AG09319 (cell line): ENCODE results near the gene RPS2.

Experiments used
- DNase-seq: peaks from one replicate; pipeline ENCODE4 v3.0.0-alpha.2; 2010; ENCODE audit warnings: low read depth; ENCODE audit errors: extremely low read depth
- TF ChIP-seq, protein P1 (sequence below): IDR thresholded peaks from 2 replicates; pipeline ENCODE4 v1.5.1; 2011; ENCODE audit warnings: low read depth, mild to moderate bottlenecking, inconsistent platforms, low read length, moderate library complexity

Gene RPS2

DNA sequence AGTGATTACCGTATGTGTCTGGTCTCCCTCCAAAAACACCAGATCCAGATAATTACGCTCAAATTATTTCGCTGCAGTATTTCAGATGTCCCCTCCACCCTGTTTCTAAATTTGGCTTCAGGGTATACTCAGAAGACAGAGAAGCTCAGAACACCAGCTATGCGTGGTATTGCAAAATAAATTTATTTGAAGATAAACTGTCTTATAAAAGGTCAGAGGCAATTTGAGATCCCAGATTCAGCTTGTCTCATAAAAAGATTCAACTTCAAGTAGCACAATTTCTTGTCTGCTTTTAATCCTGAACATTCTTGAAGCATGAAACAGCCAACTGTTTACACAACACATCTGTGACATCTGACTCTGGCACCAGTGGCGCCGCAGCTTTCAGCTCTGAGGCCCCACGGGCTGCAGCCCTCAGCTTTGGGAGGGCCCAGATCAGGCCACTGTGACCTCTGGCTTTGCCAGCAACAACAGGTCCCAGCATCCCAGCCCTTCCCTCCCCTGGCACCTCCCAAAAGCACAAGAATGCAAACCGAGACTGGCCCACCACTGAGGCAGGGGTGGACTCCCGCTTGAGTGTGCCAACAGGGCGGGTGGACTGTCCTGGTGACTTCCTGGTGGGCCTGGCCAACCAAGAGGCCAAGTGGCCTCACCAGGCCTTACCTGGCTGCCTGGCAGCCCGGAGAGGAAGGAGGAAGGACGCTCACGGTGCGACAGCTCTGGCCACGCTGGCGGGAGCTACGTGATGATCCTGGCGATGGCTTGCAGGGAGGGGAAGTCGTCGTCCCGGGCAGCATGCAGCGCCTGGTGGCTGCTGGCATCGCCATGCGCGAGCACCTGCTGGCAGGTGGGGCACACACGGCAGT, 33.1 kb upstream of the RPS2 start:
- TF ChIP-seq, protein P1, sequence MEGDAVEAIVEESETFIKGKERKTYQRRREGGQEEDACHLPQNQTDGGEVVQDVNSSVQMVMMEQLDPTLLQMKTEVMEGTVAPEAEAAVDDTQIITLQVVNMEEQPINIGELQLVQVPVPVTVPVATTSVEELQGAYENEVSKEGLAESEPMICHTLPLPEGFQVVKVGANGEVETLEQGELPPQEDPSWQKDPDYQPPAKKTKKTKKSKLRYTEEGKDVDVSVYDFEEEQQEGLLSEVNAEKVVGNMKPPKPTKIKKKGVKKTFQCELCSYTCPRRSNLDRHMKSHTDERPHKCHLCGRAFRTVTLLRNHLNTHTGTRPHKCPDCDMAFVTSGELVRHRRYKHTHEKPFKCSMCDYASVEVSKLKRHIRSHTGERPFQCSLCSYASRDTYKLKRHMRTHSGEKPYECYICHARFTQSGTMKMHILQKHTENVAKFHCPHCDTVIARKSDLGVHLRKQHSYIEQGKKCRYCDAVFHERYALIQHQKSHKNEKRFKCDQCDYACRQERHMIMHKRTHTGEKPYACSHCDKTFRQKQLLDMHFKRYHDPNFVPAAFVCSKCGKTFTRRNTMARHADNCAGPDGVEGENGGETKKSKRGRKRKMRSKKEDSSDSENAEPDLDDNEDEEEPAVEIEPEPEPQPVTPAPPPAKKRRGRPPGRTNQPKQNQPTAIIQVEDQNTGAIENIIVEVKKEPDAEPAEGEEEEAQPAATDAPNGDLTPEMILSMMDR, result no peak
- DNase-seq, result peak; percentile 61

DNA sequence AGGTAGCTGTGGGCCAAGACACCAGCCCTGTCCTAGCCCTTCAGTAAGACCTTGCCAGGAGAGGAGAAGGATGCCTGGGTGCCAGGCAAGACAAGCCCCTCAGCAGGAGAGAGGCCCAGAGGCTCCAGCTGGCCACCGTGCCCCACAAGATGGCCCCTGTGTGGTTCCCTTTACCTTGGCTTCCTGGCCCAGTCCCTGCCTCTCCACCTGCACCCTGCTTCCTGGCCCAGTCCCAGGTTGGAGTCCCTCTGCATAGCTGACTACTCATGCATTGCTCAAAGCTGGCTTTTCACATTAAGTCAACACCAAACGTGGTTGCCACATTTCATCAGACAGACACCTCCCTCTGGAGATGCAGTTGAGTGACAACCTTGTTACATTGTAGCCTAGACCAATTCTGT, 29.1 kb upstream of the RPS2 start:
- TF ChIP-seq, protein P1, result no peak
- no peak for DNase-seq

GRCh38 chr16:1992704-1993317, 28.2 kb upstream of the RPS2 start:
- DNase-seq, result no peak

DNA sequence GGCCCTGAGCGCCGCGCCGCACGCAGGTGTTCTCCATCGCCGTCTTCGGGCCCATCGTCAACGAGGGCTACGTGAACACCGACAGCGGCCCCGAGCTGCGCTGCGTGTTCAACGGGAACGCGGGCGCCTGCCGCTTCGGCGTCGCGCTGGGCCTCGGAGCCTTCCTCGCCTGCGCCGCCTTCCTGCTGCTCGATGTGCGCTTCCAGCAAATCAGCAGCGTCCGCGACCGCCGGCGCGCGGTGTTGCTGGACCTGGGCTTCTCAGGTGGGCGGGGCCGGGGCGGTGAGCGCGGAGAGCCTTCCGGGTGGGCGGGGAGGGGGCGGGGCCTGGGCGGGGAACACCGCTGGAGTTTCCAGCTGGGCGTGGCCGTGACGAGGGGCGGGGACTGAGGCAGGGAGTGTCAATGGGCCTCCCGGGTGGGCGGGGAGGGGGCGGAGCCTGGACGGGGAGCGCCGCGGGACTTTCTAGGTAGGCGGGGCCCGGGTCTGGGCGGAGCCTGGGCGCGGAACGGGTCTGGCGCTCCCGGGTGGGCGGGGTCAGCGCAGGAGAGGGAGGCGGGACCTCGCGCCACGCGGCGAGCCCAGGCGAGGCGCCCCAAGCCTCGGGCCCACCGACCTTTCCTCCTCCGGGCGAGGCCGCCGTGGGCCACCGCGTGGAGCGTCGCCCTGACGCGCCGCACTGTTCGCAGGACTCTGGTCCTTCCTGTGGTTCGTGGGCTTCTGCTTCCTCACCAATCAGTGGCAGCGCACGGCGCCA, 27.5 kb upstream of the RPS2 start:
- TF ChIP-seq, protein P1, result no peak
- DNase-seq, result peak; percentile 62

More at GRCh38 chr16:1992704-1993317, 28.2 kb upstream of the RPS2 start:
- TF ChIP-seq, protein P1, result no peak

GRCh38 chr16:1991588-1991947, 26.9 kb upstream of the RPS2 start:
- no peak for DNase-seq
- TF ChIP-seq, protein P1, result no peak

DNA sequence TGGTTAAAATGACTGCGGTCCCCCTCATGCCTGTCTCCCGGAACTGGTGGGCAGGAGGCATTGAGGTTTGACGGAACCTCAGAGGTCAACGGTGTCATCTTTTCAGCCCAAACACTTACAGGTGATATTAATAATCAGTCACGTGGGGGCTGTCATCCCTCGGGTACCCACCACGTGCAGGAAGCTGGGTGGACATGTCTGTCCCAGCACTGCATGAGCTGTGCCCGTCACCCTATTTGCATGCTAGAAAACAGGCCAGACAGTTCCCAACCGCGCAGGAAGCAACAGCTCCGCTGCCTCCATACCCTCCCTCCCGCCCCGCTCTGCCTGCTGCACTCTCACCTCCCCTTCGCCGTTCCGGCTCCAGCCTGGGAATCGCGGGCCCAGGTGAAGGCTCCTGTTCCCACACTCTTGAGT, 26.5 kb upstream of the RPS2 start:
- TF ChIP-seq, protein P1, result no peak
- no peak for DNase-seq
